Neutrophil (primary cell): Measurements from ENCODE around the gene MRPL37.

Experiments used
- H3K27ac ChIP-seq: fragments of 200-600 bp; sonication (generic); 2 replicates; pipeline ENCODE4 v1.5.1; 2016; ENCODE audit warnings: mild to moderate bottlenecking, moderate library complexity
- H3K27me3 ChIP-seq: fragments of 200-600 bp; sonication (generic); 2 replicates; pipeline ENCODE4 v1.6.0; 2016; ENCODE audit warnings: mild to moderate bottlenecking
- H3K36me3 ChIP-seq: fragments of 200-600 bp; sonication (generic); 2 replicates; pipeline ENCODE4 v1.5.1; 2017
- H3K4me1 ChIP-seq, 2 experiments: fragments of 200-600 bp in 1 of 2; sonication (generic) in 1 of 2; 1 replicate in 1 of 2; 2 replicates in 1 of 2; pipeline versions ENCODE4 v1.5.1 to v1.6.1; 2013 to 2016; ENCODE audit warnings: low read depth in 1 of 2, low read length in 1 of 2, mild to moderate bottlenecking in 1 of 2, moderate library complexity in 1 of 2; ENCODE audit not compliant: control insufficient read depth in 1 of 2, insufficient read depth in 1 of 2
- H3K4me3 ChIP-seq, 2 experiments: fragments of 200-600 bp in 1 of 2; sonication (generic) in 1 of 2; 1 replicate in 1 of 2; 2 replicates in 1 of 2; pipeline ENCODE4 v1.5.1; 2013 to 2016; ENCODE audit warnings: low read depth in 1 of 2, low read length in 1 of 2, mild to moderate bottlenecking in 1 of 2, moderate library complexity in 1 of 2
- H3K9me3 ChIP-seq: fragments of 200-600 bp; sonication (generic); 2 replicates; pipeline ENCODE4 v1.5.1; 2016
- TF ChIP-seq, protein P1 (sequence below): fragments of 200-600 bp; sonication (generic); IDR thresholded peaks from 2 replicates; pipeline ENCODE4 v1.5.1; 2016; ENCODE audit warnings: antibody characterized with exemption

Gene MRPL37

DNA sequence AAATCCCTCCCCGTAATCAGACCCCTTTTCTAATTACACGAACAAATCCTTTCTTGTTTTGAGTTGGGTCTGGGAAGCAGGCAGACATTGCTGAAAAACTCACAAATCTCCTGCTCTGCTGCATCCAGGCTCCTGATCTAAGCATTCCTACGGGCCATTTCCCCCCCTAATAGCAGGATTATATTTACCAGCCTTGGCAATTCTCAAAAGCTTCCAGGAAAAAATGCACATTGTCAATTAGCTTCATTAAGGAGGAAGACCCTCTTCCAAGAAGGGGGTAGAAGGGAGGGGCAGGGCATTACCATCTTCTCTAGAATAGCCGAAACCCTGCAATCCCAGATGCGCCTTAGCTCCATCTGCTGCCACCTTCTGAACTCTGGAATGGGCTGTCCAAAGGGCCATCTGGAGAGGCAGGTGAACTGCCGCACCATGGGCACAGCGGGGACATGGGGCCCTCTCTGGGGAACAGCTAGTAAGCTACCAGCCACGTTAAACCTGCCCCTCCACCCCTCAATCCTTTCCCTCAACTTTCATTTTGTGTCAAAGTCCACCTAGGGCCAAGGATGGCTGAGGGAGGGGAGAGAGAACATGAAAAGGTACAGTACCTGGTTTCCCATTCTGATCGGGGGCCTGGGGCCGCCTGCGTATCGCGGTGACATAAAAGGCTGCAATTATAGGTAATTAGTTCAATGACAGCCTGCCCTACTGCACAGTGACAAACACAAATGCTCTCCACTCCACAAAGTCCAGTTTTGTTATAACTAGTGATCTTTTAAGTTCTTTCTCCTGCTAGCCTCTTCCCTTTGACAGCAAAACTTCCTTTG lies 56.8 kb downstream of the MRPL37 start:
- Histone ChIP-seq H3K27me3 (no peaks in the 10 kb centered on the region), H3K4me3 (no peak overlapping the region), H3K27ac (no peak overlapping the region), H3K36me3 (no peaks in the 10 kb centered on the region), H3K4me1 (no peaks in the 10 kb centered on the region), H3K9me3 (no peaks in the 10 kb centered on the region)
- TF ChIP-seq, protein P1, sequence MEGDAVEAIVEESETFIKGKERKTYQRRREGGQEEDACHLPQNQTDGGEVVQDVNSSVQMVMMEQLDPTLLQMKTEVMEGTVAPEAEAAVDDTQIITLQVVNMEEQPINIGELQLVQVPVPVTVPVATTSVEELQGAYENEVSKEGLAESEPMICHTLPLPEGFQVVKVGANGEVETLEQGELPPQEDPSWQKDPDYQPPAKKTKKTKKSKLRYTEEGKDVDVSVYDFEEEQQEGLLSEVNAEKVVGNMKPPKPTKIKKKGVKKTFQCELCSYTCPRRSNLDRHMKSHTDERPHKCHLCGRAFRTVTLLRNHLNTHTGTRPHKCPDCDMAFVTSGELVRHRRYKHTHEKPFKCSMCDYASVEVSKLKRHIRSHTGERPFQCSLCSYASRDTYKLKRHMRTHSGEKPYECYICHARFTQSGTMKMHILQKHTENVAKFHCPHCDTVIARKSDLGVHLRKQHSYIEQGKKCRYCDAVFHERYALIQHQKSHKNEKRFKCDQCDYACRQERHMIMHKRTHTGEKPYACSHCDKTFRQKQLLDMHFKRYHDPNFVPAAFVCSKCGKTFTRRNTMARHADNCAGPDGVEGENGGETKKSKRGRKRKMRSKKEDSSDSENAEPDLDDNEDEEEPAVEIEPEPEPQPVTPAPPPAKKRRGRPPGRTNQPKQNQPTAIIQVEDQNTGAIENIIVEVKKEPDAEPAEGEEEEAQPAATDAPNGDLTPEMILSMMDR = no peak

DNA sequence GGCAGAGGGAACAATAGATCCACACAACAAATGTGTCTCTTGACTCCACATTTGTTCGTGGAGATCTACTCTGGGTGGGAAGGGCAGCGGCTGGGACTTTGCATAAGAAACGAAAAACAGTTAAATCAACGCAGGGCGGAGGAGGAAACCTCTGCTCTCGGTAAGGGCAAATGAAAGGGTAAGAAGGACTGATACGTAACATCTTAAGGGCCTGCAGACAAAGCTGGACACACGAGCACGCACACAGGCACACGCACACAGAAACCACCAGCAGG lies 57.3 kb downstream of the MRPL37 start:
- Histone ChIP-seq H3K4me3 (no peak overlapping the region), H3K36me3 (no peaks in the 10 kb centered on the region), H3K27me3 (no peaks in the 10 kb centered on the region), H3K9me3 (no peaks in the 10 kb centered on the region), H3K4me1 (no peaks in the 10 kb centered on the region), H3K27ac (no peak overlapping the region)
- TF ChIP-seq, protein P1 = no peak

DNA sequence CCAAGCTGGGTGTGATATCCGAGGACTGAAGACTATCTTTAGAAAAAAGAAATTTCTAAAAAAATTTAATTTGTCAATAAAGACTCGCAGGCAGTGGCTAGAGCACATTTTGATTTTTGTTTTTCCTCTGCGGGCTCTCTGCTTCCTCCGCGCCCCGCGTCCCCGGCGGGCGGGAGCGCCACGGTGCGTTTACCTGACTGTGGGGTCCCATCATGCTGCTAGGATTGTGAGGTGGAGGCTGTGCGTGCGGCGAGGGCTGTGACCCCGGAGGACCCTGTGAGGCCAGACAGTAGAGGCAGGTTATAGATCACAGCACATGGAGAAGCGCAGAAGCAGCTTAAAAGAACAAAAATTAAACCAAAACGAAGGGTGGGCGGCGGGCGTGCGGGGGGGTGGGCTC lies 57.9 kb downstream of the MRPL37 start:
- Histone ChIP-seq H3K4me1 (no peaks in the 10 kb centered on the region), H3K36me3 (no peaks in the 10 kb centered on the region), H3K9me3 (no peaks in the 10 kb centered on the region), H3K4me3 (no peak overlapping the region), H3K27me3 (no peaks in the 10 kb centered on the region), H3K27ac (no peak overlapping the region)
- TF ChIP-seq, protein P1 = no peak

DNA sequence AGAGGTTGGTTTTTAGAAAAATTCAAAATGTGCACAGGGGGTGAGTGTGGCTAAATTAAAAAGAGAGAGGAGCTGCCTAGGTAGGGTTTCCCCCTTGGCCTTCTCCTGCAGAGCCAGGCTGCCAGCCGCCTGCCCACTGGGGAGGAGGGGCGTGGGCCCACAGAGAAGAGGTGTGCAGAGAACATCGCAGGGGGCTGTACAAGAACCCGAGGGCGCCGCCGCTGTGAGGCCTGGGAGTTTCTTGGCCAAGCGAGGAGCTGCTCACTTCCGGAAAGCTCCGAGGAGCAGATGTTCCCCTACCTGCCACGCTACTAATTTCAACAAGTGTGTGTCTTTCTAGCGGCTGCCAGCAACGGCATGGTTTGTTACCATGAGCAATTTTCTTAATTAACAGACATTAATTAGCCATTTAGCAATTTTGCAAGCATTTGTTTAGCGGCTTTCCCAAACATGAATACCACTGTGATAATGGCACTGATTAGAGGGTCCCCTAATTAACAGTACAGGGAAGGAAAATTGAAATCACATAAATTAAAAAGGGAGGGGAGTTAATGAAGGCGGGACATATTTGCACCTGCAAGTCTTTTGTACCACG lies 59.7 kb downstream of the MRPL37 start:
- H3K4me1 ChIP-seq = no peaks in the 10 kb centered on the region
- no peaks in the 10 kb centered on the region for H3K36me3 ChIP-seq
- TF ChIP-seq, protein P1 = no peak
- H3K4me3 ChIP-seq = no peak overlapping the region
- H3K27ac ChIP-seq = no peak overlapping the region
- H3K27me3 ChIP-seq = no peaks in the 10 kb centered on the region
- H3K9me3 ChIP-seq = no peaks in the 10 kb centered on the region

DNA sequence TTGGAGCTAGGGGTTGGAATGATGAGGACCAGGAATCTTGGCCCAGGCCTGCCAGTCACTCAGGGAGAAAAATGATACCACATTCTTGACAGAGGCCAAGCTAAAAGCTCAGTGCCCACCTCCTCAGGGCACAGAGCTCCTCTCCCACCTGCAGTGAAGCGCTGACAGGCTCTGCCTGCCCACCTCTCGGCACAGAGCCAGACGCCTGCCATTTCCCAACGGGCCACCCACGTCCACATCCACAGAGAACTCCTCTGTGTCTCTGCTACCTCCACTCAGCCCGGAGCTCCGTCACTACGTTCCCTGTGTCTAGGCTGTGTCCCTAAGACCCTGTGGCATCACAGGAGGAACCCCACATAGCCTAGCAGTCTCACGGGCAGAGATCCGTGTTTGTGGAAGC lies 60.8 kb downstream of the MRPL37 start:
- Histone ChIP-seq H3K4me3 (no peak overlapping the region), H3K36me3 (no peaks in the 10 kb centered on the region), H3K27me3 (no peaks in the 10 kb centered on the region), H3K4me1 (no peaks in the 10 kb centered on the region), H3K27ac (no peak overlapping the region), H3K9me3 (no peaks in the 10 kb centered on the region)
- TF ChIP-seq, protein P1 = no peak
